ENCODE measurements around the gene STT3B. TPM values are rescaled to one million over a fixed set of nuclear protein-coding genes. Genes with fewer than 3 reads are reported as not detected.

STT3B gene
- total RNA-seq, 1 experiment from 2014 or later = 202 TPM

- no peak overlapping the region for H3K4me3 Mint-ChIP-seq (ENCODE audit: low read depth, unreplicated experiment)
- no TSS peak for BruUV-seq (replicated peaks)
- H3K36me3 Mint-ChIP-seq (ENCODE audit: insufficient read depth, unreplicated experiment) = peaks cover 32% of the 10 kb centered on the region
- no peaks in the 10 kb centered on the region for H3K4me1 Mint-ChIP-seq (ENCODE audit: low read depth, unreplicated experiment)
- CTCF ChIA-PET = interaction anchor here (0.6 kb wide), 1 partner anchor 113 kb away, joined by 3 read pairs; no protein-coding TSS in a partner anchor
- intact Hi-C loops (cut with micrococcal nuclease; ENCODE audit: unreplicated experiment) = no loop called here
- DNase-seq = no peak
- no peak overlapping the region for H3K27ac Mint-ChIP-seq (ENCODE audit: unreplicated experiment)
- no peak for TF ChIP-seq CTCF (IDR thresholded peaks at IDR 0.05; ENCODE audit: unreplicated experiment)
- no peaks in the 10 kb centered on the region for H3K27me3 Mint-ChIP-seq (ENCODE audit: unreplicated experiment)
- peaks cover 12% of the 10 kb centered on the region for H3K9me3 Mint-ChIP-seq (ENCODE audit: low read depth, unreplicated experiment)
Observed at GRCh38 chr3:31661286-31661685, 128.6 kb downstream of the STT3B start.

- H3K4me1 Mint-ChIP-seq (ENCODE audit: low read depth, unreplicated experiment) = no peaks in the 10 kb centered on the region
- peaks cover 30% of the 10 kb centered on the region for H3K36me3 Mint-ChIP-seq (ENCODE audit: insufficient read depth, unreplicated experiment)
- no peak for TF ChIP-seq CTCF (IDR thresholded peaks at IDR 0.05; ENCODE audit: unreplicated experiment)
- H3K4me3 Mint-ChIP-seq (ENCODE audit: low read depth, unreplicated experiment) = no peak overlapping the region
- no peak for DNase-seq
- no peak overlapping the region for H3K27ac Mint-ChIP-seq (ENCODE audit: unreplicated experiment)
- CTCF ChIA-PET = no interaction called here
- BruUV-seq (replicated peaks) = no TSS peak
- H3K9me3 Mint-ChIP-seq (ENCODE audit: low read depth, unreplicated experiment) = peaks cover 8% of the 10 kb centered on the region
- intact Hi-C loops (cut with micrococcal nuclease; ENCODE audit: unreplicated experiment) = no loop called here
- no peaks in the 10 kb centered on the region for H3K27me3 Mint-ChIP-seq (ENCODE audit: unreplicated experiment)
Observed at GRCh38 chr3:31661993-31662670, 129.4 kb downstream of the STT3B start.

GRCh38 chr3:31664031-31664430, 131.3 kb downstream of the STT3B start:
- peaks cover 16% of the 10 kb centered on the region for H3K36me3 Mint-ChIP-seq (ENCODE audit: insufficient read depth, unreplicated experiment)
- no TSS peak for BruUV-seq (replicated peaks)
- CTCF ChIA-PET = no interaction called here
- H3K27ac Mint-ChIP-seq (ENCODE audit: unreplicated experiment) = no peak overlapping the region
- H3K4me1 Mint-ChIP-seq (ENCODE audit: low read depth, unreplicated experiment) = no peaks in the 10 kb centered on the region
- H3K27me3 Mint-ChIP-seq (ENCODE audit: unreplicated experiment) = no peaks in the 10 kb centered on the region
- intact Hi-C loops (cut with micrococcal nuclease; ENCODE audit: unreplicated experiment) = no loop called here
- no peak overlapping the region for H3K4me3 Mint-ChIP-seq (ENCODE audit: low read depth, unreplicated experiment)
- DNase-seq = no peak
- no peaks in the 10 kb centered on the region for H3K9me3 Mint-ChIP-seq (ENCODE audit: low read depth, unreplicated experiment)
- no peak for TF ChIP-seq CTCF (IDR thresholded peaks at IDR 0.05; ENCODE audit: unreplicated experiment)

- no peak overlapping the region for H3K27ac Mint-ChIP-seq (ENCODE audit: unreplicated experiment)
Observed at GRCh38 chr3:31667582-31667981, 134.9 kb downstream of the STT3B start.

More at GRCh38 chr3:31667582-31667981, 134.9 kb downstream of the STT3B start:
- no peaks in the 10 kb centered on the region for H3K9me3 Mint-ChIP-seq (ENCODE audit: low read depth, unreplicated experiment)
- peaks cover 7% of the 10 kb centered on the region for H3K4me1 Mint-ChIP-seq (ENCODE audit: low read depth, unreplicated experiment)
- H3K4me3 Mint-ChIP-seq (ENCODE audit: low read depth, unreplicated experiment) = no peak overlapping the region
- no peak for TF ChIP-seq CTCF (IDR thresholded peaks at IDR 0.05; ENCODE audit: unreplicated experiment)
- intact Hi-C loops (cut with micrococcal nuclease; ENCODE audit: unreplicated experiment) = no loop called here
- BruUV-seq (replicated peaks) = no TSS peak
- no peaks in the 10 kb centered on the region for H3K27me3 Mint-ChIP-seq (ENCODE audit: unreplicated experiment)
- CTCF ChIA-PET = no interaction called here
- DNase-seq = no peak
- H3K36me3 Mint-ChIP-seq (ENCODE audit: insufficient read depth, unreplicated experiment) = peaks cover 14% of the 10 kb centered on the region

Data from Calu3 (cell line).